ENCODE data around the gene ILKAP. TPM values are rescaled to one million over a fixed set of nuclear protein-coding genes. Genes with fewer than 3 reads are reported as not detected.

The ILKAP gene
- total and polyA plus RNA-seq, 2 of the 4 experiments (the other 2 are of a cell fraction) = 13.3 to 44.2 TPM

- TF ChIP-seq SMC3 (IDR thresholded peaks at IDR 0.05; ENCODE audit: low read depth, low read length) (no peak), RFX5 (IDR thresholded peaks at IDR 0.05; ENCODE audit: low read depth, low read length) (no peak), CEBPB (IDR thresholded peaks at IDR 0.05; ENCODE audit: low read depth, low read length) (no peak), RAD21 (IDR thresholded peaks at IDR 0.05; ENCODE audit: low read length) (no peak)
Observed at GRCh38 chr2:238165288-238165921, 38.1 kb downstream of the ILKAP start (continued).

GRCh38 chr2:238164906-238165287, 38.6 kb downstream of the ILKAP start:
- H3K4ac ChIP-seq (ENCODE audit: low read depth, low read length) = no peak overlapping the region
- H2AK5ac ChIP-seq (ENCODE audit: low read depth, low read length) = no peak overlapping the region
- no peak for ATAC-seq (ENCODE audit: low read depth)
- H2AK9ac ChIP-seq (replicated peaks; ENCODE audit: low read depth, low read length, poor library complexity) = no peak overlapping the region
- peaks cover 2% of the 10 kb centered on the region; the same call in 1 of the 2 replicates for H3K27me3 ChIP-seq (ENCODE audit: control insufficient read depth, insufficient read depth, low read length)
- H2BK5ac ChIP-seq (ENCODE audit: low read depth, low read length, poor library complexity, severe bottlenecking) = no peak overlapping the region
- H3K4me2 ChIP-seq (ENCODE audit: low read depth, low read length) = no peak overlapping the region
- no peak overlapping the region for H4K91ac ChIP-seq (ENCODE audit: insufficient read depth, low read depth, low read length)
- no peak overlapping the region for H3K4me3 ChIP-seq (ENCODE audit: insufficient read depth, low read depth, low read length)
- 85% methylated on average over 4 of the region's 8 CpGs; no CpG with 5 or more reads in 1 of the 2 experiments for whole genome bisulfite sequencing, 2 experiments (ENCODE audit: extremely low coverage in 2 of 2, insufficient read length in 1 of 2)
- H3K27ac ChIP-seq (ENCODE audit: insufficient read depth, low read length) = no peak overlapping the region
- H3K14ac ChIP-seq (replicated peaks; ENCODE audit: low read depth, low read length) = no peak overlapping the region
- H3K9me3 ChIP-seq (ENCODE audit: control insufficient read depth, insufficient read depth, low read length) = no peaks in the 10 kb centered on the region
- H3K9me1 ChIP-seq (ENCODE audit: insufficient read depth, low read length) = peaks cover 25% of the 10 kb centered on the region
- peaks cover 31% of the 10 kb centered on the region for H3K4me1 ChIP-seq (ENCODE audit: control insufficient read depth, insufficient read depth, low read length)
- H3K23ac ChIP-seq (ENCODE audit: low read depth, low read length) = no peak overlapping the region
- H3K36me3 ChIP-seq (ENCODE audit: control insufficient read depth, insufficient read depth, low read length) = peaks cover 11% of the 10 kb centered on the region; the same call in 1 of the 2 replicates
- no peak overlapping the region for H2BK120ac ChIP-seq (ENCODE audit: low read depth, low read length)
- H2BK20ac ChIP-seq (ENCODE audit: low read depth, low read length) = no peak overlapping the region
- no peak overlapping the region for H4K5ac ChIP-seq (ENCODE audit: low read depth, low read length)
- ChIA-PET CTCF (no interaction called here), POLR2A (ENCODE audit: unreplicated experiment) (no interaction called here)
- H2BK15ac ChIP-seq (ENCODE audit: low read depth, low read length) = no peak overlapping the region
- peaks cover 3 to 18% of the 10 kb centered on the region in 2 experiments; a peak in 3 of 4 replicates for H3K79me1 ChIP-seq (ENCODE audit: low read depth in 1 of 2, low read length in 2 of 2)
- no peak overlapping the region for H4K8ac ChIP-seq (ENCODE audit: low read depth in 2 of 2, low read length in 2 of 2)
- BruUV-seq (replicated peaks) = no TSS peak
- no peak overlapping the region for H3K18ac ChIP-seq (ENCODE audit: low read depth, low read length)
- H4K20me1 ChIP-seq (ENCODE audit: insufficient read depth, low read length) = peaks cover 8% of the 10 kb centered on the region
- dilution Hi-C loops (cut with HindIII; ENCODE audit: low sequenced_read_pairs, unreplicated experiment) (no loop called here), intact Hi-C loops (cut with micrococcal nuclease) (no loop called here), in situ Hi-C loops (cut with MboI; ENCODE audit: low sequenced_read_pairs) (no loop called here)
- H2AFZ ChIP-seq (replicated peaks; ENCODE audit: low read length, poor library complexity) = no peak overlapping the region
- no peak for DNase-seq
- no peak overlapping the region for H3K56ac ChIP-seq (ENCODE audit: extremely low read depth, insufficient read depth, low read length)
- no peak overlapping the region for H3K9ac ChIP-seq (ENCODE audit: low read depth, low read length)
- TF ChIP-seq CHD1 (IDR thresholded peaks at IDR 0.05; ENCODE audit: low read depth, low read length) (no peak), MXI1 (IDR thresholded peaks at IDR 0.05; ENCODE audit: borderline replicate concordance, low read depth, low read length) (no peak), RCOR1 (IDR thresholded peaks at IDR 0.05; ENCODE audit: insufficient replicate concordance, low read length) (no peak), ELK1 (IDR thresholded peaks at IDR 0.05; ENCODE audit: borderline replicate concordance, low read depth, low read length) (no peak), MAZ (IDR thresholded peaks at IDR 0.05; ENCODE audit: borderline replicate concordance, low read depth, low read length) (no peak), BHLHE40 (IDR thresholded peaks at IDR 0.05; ENCODE audit: low read depth, low read length) (no peak), MAFK (IDR thresholded peaks at IDR 0.05; ENCODE audit: low read depth, low read length) (no peak), RAD21 (IDR thresholded peaks at IDR 0.05; ENCODE audit: low read length) (no peak), RFX5 (IDR thresholded peaks at IDR 0.05; ENCODE audit: low read depth, low read length) (no peak), SMC3 (IDR thresholded peaks at IDR 0.05; ENCODE audit: low read depth, low read length) (no peak), NFE2L2 (IDR thresholded peaks at IDR 0.05; ENCODE audit: low read depth, low read length) (no peak), POLR2A (IDR thresholded peaks at IDR 0.05; ENCODE audit: low read depth, low read length) (no peak), USF2 (IDR thresholded peaks at IDR 0.05; ENCODE audit: low read depth, low read length) (no peak)
